GM19193 (cell line): Measurements from ENCODE around the gene AKTIP.

Experiments
- POLR2A ChIP-seq: IDR thresholded peaks from 4 replicates; pipeline ENCODE4 v1.6.1; 2011; ENCODE audit not compliant: insufficient read depth, insufficient read length; ENCODE audit errors: extremely low read depth

AKTIP gene

DNA sequence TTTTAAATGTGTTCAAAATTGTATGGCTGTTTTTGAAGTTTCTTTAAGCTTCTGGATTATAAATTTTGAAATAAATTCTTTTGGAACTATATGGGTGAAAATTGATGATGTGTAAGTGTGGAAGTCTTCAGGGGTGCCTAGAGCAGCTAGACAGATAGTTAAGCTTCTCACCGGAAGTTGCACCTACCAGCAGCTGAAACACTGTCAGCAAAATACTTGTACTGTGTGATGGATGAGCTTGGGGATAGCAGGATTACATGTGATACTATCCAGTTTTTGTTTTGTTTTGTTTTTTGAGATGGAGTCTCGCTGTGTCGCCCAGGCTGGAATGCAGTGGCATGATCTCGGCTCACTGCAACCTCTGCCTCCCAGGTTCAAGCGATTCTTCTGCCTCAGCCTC lies 49.1 kb downstream of the AKTIP start:
- no peak for TF ChIP-seq POLR2A

DNA sequence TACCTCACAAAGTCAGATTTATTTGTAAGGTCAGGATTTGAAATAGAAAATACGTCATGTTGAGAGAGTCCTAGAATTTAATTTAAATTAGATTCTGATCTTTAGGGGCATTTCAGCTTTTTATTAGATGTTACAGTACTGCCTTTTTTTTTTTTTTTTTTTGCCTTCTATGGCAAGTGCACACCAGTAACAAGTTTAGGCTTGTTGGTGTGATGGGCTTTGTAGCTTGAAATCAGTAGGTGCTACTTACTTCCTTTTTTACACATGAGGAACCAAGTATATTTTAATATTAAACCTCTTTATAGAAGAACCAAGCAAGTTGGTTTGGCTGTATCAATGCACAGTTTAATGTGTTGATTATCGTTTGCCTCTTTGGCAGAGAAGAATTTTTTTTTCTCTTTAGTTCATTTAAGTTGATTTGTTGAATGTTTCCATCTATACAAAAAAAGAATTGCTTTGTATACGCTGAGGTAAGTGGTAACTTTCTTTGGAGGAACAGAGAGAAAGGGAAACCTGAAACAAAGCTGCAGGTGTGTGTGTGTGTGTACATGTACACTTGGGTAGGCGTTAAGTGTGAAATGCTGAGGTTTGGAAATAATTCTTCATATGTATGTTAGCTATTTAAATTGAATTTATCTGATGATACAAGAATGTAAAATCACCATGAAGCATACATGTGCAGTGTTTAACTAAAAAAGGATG lies 53.0 kb downstream of the AKTIP start:
- no peak for TF ChIP-seq POLR2A

DNA sequence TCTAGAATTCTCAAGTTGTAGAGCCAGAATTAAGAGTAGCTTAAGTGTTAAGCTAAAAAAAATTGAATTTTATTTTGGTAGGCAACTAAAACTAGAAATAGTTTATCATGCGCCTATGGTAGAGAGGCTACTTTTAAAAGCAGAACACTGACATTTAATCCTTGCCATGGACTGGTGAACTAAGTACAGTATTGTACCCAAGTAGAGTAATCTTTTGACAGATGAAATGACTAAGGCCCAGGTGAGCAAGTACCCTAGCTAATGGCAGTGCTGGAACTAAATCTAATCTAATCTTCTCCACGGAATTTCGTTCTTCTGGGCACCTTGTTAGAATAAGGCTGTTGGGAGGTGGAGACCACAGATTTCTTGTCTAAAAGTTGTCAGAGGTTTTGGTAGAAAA lies 56.9 kb downstream of the AKTIP start:
- TF ChIP-seq POLR2A = no peak

DNA sequence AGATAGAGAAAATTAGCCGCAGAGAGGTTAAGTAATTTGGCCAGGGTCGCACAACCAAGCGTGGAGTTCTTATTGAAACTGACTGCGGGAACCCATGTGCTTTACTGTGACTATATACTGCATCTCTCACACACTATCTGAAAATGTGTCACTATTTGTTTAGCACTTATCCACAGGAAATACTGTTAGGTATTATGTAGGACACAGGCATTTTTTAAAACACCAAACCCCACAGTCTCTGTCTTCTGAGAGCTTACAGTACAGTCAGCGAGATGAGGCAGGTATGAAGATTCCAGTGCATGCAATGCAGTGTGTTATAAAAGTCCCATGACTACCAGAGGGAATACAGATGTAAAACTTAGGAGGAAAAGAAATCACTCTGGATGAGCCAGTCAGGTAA lies 57.5 kb downstream of the AKTIP start:
- no peak for TF ChIP-seq POLR2A
